Transverse colon (tissue), 4 donors: ENCODE measurements around the gene PTPRQ. TPM values are rescaled to one million over a fixed set of nuclear protein-coding genes. Genes with fewer than 3 reads are reported as not detected.

Source experiments
- DNase-seq: peaks from one replicate; pipeline ENCODE4 v3.0.0-alpha.2; 2019
- H3K27ac ChIP-seq, 4 donors: fragments of 200-600 bp; sonication (generic); 2 replicates each; pipeline ENCODE4 v1.5.1; 2016 to 2018; ENCODE audit warnings: inconsistent platforms in 4 of 4
- H3K27me3 ChIP-seq: fragments of 200-600 bp; sonication (generic); 2 replicates; pipeline ENCODE4 v1.5.1; 2017; ENCODE audit warnings: inconsistent platforms
- H3K36me3 ChIP-seq, 4 donors: fragments of 200-600 bp; sonication (generic); 2 replicates each; pipeline ENCODE4 v1.5.1; 2017 to 2019; ENCODE audit warnings: inconsistent platforms in 4 of 4
- H3K4me1 ChIP-seq, 4 donors: fragments of 200-600 bp; sonication (generic); 2 replicates each; pipeline ENCODE4 v1.5.1; 2017 to 2020; ENCODE audit warnings: inconsistent platforms in 4 of 4
- H3K4me3 ChIP-seq, 4 donors: fragments of 200-600 bp; sonication (generic); 1 replicate in 1 of 4; 2 replicates in 3 of 4; pipeline versions ENCODE4 v1.5.1 to v1.6.1; 2017 to 2019; ENCODE audit warnings: inconsistent platforms in 4 of 4
- H3K9me3 ChIP-seq, 2 donors: fragments of 200-600 bp; sonication (generic); 2 replicates each; pipeline ENCODE4 v1.5.1; 2017 to 2019; ENCODE audit warnings: inconsistent platforms in 2 of 2
- CTCF ChIP-seq, 5 experiments: fragments of 200-600 bp in 3 of 5; fragments of 450-650 bp in 2 of 5; sonication (generic) in 3 of 5; IDR thresholded peaks; 1 replicate in 2 of 5; 2 replicates in 3 of 5; pipeline ENCODE4 v1.5.1; 2016 to 2017; ENCODE audit warnings: antibody characterized with exemption in 5 of 5, inconsistent platforms in 3 of 5, mild to moderate bottlenecking in 2 of 5, moderate library complexity in 1 of 5
- EP300 ChIP-seq: sonication (generic); formaldehyde crosslinking; IDR thresholded peaks from one replicate; pipeline ENCODE4 v1.6.1; 2017; ENCODE audit warnings: antibody characterized with exemption, low read depth
- POLR2A ChIP-seq: fragments of 450-650 bp; IDR thresholded peaks from one replicate; pipeline ENCODE4 v1.6.1; 2016; ENCODE audit warnings: antibody characterized with exemption, mild to moderate bottlenecking, moderate library complexity
- POLR2AphosphoS5 ChIP-seq, 3 donors: sonication (generic); formaldehyde crosslinking; IDR thresholded peaks; one replicate each; pipeline ENCODE4 v1.6.1; 2016; ENCODE audit warnings: antibody characterized with exemption in 3 of 3
- WGBS, 2 donors: methylation state at CpG; one replicate each; pipeline ENCODE4 v1.1.5; 2018; ENCODE audit warnings: low coverage in 1 of 2; 5-methylcytosine and 5-hydroxymethylcytosine counted together
- in situ Hi-C, 4 donors: fragments of 200-750 bp; cut with MboI; loops; one replicate each; pipeline versions ENCODE4 v1.15.0 to v1.15.1; 2017; ENCODE audit warnings: low sequenced_read_pairs in 3 of 4, low pct_ligation_motif_present in 1 of 4, low pct_unique_long_range_greater_than_20kb in 1 of 4
- intact Hi-C: fragments of 100-400 bp; cut with DNase I; formaldehyde crosslinking; loops from one replicate; pipeline ENCODE4 v1.15.1; 2023; ENCODE audit warnings: low total_unique reads
- total RNA-seq, 4 donors: library from RNA; depleted of rRNA; stranded (reverse); fragments of >200 nt; gene quantifications; one replicate each; pipeline ENCODE4 v1.1.0, GENCODE V29; 2016

The PTPRQ gene
- total RNA-seq, 4 donors from 2014 or later, result under 0.01 to 0.16 TPM; not detected in 2

DNA sequence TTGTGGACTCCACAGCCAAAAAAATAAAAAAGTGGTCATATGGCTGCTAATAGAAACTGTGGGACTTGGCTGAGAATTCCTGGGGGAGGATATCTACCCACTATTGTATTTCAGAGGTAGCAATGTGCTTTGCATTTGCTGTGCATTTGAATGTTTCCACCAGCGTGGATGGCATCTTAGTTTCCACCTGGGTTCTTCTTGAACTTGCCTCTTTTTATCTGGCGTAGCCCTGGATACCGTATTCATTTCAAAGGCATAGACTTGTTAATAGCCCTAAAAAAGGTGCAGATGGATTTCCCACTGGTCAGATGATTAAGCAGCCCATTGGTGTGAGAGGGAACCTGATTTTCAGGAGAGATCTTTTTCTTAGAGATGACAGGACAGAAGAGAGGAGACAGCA, 270.8 kb downstream of the PTPRQ start:
- H3K27ac ChIP-seq, result no peak overlapping the region
- in situ Hi-C loops (no loop called here), intact Hi-C loops (no loop called here)
- no peak for DNase-seq
- H3K27me3 ChIP-seq, result peaks cover 70% of the 10 kb centered on the region
- H3K4me1 ChIP-seq, result no peaks in the 10 kb centered on the region
- H3K4me3 ChIP-seq, result no peak overlapping the region
- TF ChIP-seq EP300, result no peak
- no peak for TF ChIP-seq POLR2A
- H3K9me3 ChIP-seq, result no peaks in the 10 kb centered on the region
- WGBS, 2 donors, result 36 to 55% methylated on average over 2 to 3 of the region's 3 CpGs
- H3K36me3 ChIP-seq, result no peaks in the 10 kb centered on the region

DNA sequence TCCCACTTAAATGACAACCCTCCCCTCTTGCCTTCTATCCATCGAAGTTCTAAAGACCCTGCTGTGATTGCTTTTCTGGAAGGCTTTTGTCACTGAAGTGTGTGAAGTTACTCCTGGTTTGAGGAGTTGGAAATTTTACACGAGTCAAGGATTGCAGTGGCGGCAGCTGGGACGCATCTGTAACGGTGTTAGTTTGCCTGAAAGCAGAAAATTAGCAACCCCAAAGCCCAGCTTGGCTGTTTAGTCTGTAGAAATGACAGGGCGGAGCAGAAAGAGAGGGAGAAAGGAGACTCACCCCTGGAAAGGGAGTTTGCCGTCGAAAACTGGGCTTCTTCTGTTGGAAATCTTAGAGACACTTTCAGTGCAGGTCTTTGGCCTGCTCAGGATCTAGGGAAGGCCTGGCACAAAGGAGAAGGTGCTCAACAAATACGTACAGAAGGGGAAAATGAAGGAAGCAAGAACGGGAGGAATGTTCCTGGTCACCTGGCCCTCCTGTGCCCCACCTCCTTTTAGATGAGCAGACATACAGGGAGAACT, 271.7 kb downstream of the PTPRQ start:
- intact Hi-C loops, result no loop called here
- DNase-seq, result no peak
- no peaks in the 10 kb centered on the region for H3K4me1 ChIP-seq
- WGBS, 2 donors, result 35 to 37% methylated on average over 3 to 10 of the region's 10 CpGs
- in situ Hi-C loops, result no loop called here
- H3K4me3 ChIP-seq, result no peak overlapping the region
- no peak overlapping the region for H3K27ac ChIP-seq
- H3K27me3 ChIP-seq, result peaks cover 61% of the 10 kb centered on the region
- no peaks in the 10 kb centered on the region for H3K9me3 ChIP-seq
- H3K36me3 ChIP-seq, result no peaks in the 10 kb centered on the region
- TF ChIP-seq POLR2A (no peak), EP300 (no peak), CTCF (IDR thresholded peaks at IDR 0.05) (no peak), POLR2AphosphoS5 (IDR thresholded peaks at IDR 0.05) (no peak)

- H3K9me3 ChIP-seq, result no peaks in the 10 kb centered on the region
- H3K4me3 ChIP-seq, result no peak within 1 kb of the TSS
- in situ Hi-C loops, result no loop called here
- intact Hi-C loops, result no loop called here
- TF ChIP-seq POLR2AphosphoS5 (IDR thresholded peaks at IDR 0.05), result no peak
- TF ChIP-seq EP300, result no peak
- no peak for TF ChIP-seq CTCF (IDR thresholded peaks at IDR 0.05)
- TF ChIP-seq POLR2A, result no peak
- no peaks in the 10 kb centered on the region for H3K36me3 ChIP-seq
- no peak within 1 kb of the TSS for H3K27ac ChIP-seq
- 61% methylated on average over 44 of the region's 45 CpGs; no CpG with 5 or more reads in 1 of the 2 donors for WGBS, 2 donors
- H3K4me1 ChIP-seq, result no peaks in the 10 kb centered on the region
- DNase-seq, result no peak
- peaks cover 56% of the 10 kb centered on the region for H3K27me3 ChIP-seq
Observed at GRCh38 chr12:80716696-80717469, 272.8 kb downstream of the PTPRQ start, which contains the start of gene MYF5. Gene MYF5, plus strand, starts transcription at chr12:80716912. Its CDS starts 152 bp downstream, at chr12:80717064.

- in situ Hi-C loops, result no loop called here
- Histone ChIP-seq H3K27ac (no peak overlapping the region), H3K36me3 (no peaks in the 10 kb centered on the region), H3K4me1 (no peaks in the 10 kb centered on the region), H3K4me3 (no peak overlapping the region), H3K9me3 (no peaks in the 10 kb centered on the region), H3K27me3 (peaks cover 48% of the 10 kb centered on the region)
- DNase-seq, result no peak
- intact Hi-C loops, result no loop called here
- 72 to 80% methylated on average over 1 to 4 of the region's 4 CpGs for WGBS, 2 donors
- no peak for TF ChIP-seq POLR2A
- TF ChIP-seq POLR2AphosphoS5 (IDR thresholded peaks at IDR 0.05), result no peak
- TF ChIP-seq EP300, result no peak
- no peak for TF ChIP-seq CTCF (IDR thresholded peaks at IDR 0.05)
Observed at GRCh38 chr12:80717856-80718255, 273.8 kb downstream of the PTPRQ start.
